Measurements from ENCODE around the gene PAQR4.

Gene PAQR4

DNA sequence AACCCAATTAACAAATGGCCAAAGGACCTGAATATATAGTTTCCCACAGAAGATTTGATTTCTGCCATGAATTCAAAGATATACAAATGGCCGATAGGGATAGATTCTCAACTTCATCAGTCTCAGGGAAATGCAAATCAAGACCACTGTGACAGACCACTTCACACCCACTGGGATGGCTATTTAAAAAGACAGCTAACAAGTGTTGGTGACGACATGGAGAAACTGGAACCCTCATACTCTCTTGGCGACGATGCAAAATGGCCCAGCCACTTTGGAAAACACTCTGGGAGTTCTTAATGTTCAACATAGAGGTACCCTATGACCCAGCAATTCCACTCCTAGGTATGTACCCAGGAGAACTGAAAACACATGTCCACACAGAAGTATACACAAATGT, 22.5 kb upstream of the PAQR4 start:
- DNase-seq (ENCODE audit: low spot score) = no peak

DNA sequence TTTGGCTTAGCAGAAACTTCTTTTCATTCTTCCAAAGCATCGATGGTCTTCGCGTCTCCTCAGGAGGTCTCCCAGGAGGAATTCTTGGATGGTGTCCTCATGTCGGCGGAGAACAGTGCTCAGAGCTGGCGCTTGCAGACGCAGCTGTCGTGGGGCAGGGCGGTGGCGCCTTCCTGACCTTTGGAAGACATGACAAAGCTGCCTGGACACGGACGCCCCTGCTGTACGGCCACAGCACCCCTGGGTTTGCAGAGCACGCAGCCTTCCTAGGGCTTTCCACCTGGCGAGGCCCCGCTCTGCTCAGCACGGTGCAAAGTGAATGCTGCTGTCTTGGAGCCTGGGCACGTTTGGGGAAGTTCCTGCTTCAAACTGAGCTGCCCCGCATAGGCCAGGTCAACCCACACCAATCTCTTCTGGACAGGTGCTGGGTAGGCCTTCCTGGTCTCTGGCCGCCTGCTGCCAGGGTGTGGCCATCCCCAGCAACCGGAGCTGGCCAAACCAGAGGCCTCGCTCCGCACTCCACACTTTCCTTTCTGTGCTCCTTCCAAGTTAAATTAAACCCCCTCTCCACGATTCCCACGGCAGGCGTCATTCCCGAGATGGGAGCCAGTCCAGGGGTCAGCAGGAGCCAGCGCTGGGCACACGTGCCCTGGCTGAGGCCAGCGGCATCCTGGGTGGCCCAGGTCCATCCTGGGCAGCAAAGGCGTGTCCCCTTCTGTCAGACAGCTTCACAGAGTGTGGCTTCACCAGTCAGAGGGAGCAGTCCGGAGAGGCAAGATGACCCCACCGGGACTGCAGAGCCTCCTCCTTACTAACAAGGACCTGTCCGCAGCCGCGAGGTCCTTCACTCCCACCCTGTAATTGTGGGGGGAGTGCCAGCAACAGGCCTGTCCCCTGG, 20.1 kb upstream of the PAQR4 start:
- no peak for DNase-seq (ENCODE audit: low spot score)

GRCh38 chr16:2949705-2950352, 19.3 kb upstream of the PAQR4 start:
- no peak for DNase-seq (ENCODE audit: low spot score)

GRCh38 chr16:2950353-2950724, 18.8 kb upstream of the PAQR4 start:
- DNase-seq (ENCODE audit: low spot score) = no peak

DNA sequence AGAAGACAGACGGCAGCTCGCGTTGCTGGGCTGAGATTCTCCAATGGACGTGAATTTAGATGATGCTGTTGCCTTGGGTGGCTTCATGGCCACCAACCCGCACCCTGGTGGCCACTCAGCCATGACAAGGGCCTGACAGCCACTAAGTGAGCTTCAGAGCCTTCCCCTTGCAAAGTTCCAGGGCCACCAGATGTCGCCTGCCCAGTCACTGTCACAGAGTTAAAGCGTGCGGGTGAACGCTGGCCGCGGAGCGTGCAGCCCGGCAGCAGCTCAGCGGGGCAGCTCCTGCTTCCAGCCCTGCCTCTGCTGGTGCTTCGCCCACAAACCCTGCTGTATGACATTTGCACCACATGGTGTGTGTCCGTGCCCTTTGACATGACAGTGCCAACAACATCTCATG, 18.4 kb upstream of the PAQR4 start:
- DNase-seq (ENCODE audit: low spot score) = no peak

- no peak for DNase-seq (ENCODE audit: low spot score)
Observed at GRCh38 chr16:2952679-2953078, 16.5 kb upstream of the PAQR4 start.

DNA sequence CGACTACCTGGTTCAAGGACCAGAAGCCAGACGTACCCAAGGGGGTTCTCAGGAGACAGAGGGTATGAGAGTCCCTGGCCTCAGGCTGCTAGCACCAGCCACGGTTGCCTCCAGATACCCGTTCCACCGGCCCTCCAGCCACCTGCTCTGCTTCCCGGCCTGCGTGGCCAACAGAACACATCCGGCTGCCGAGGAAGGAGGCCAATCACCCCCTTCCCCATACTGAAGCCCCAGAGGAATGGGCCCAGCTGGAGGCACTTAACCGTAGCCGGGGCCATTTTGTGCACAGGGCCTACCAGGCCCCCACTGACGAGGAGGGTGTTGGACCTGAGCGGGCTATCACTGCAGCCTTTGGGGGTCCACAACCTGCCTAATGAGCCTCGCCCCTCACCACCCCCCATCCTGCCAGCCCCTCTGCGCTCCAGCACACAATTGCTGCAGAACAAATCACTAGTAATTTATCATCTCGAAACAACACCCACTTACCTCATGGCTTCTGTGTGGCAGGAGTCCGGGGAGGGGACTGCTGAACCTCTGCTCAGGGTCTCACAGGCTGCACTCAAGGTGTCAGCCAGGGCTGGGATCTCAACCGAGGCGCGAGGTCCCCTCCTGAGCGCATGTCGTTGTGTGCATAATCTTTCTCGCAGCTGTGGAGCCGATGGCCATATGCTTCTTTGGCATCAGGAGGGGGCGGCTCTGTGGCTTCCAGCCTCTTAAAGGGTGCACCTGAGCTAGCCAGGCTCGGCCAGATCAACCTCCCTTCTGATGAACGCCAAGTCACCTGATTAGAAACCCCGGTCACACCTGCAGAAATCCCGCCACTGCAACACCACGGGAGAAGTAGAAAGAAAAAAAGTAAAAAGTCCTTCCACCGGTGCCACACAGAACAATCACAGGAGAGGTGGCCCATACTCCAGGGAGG, 15.2 kb upstream of the PAQR4 start:
- no peak for DNase-seq (ENCODE audit: low spot score)

GRCh38 chr16:2954656-2955381, 14.3 kb upstream of the PAQR4 start:
- DNase-seq (ENCODE audit: low spot score) = no peak

DNA sequence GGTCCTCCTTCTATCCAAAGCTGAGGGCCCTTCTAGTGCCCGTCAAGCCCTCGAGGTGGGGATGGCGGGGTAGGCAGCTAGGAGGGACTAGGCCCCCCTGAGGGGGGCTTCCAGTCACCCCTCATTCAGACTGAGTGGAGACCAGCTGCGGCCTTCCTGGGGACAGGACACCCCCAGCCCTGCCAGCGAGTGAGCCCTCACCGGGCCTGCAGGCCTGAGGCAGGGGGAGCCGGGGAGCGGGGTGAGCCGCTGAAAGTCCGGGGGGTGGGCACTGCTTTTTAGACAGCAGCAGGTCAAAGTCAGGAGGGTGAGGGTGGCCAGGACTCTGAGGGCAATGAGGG, 13.7 kb upstream of the PAQR4 start:
- DNase-seq (ENCODE audit: low spot score) = no peak

GRCh38 chr16:2955779-2956578, 13.2 kb upstream of the PAQR4 start:
- DNase-seq (ENCODE audit: low spot score) = no peak

GRCh38 chr16:2956579-2956956, 12.6 kb upstream of the PAQR4 start:
- no peak for DNase-seq (ENCODE audit: low spot score)

GRCh38 chr16:2959206-2959605, 9.9 kb upstream of the PAQR4 start:
- DNase-seq (ENCODE audit: low spot score) = no peak

DNA sequence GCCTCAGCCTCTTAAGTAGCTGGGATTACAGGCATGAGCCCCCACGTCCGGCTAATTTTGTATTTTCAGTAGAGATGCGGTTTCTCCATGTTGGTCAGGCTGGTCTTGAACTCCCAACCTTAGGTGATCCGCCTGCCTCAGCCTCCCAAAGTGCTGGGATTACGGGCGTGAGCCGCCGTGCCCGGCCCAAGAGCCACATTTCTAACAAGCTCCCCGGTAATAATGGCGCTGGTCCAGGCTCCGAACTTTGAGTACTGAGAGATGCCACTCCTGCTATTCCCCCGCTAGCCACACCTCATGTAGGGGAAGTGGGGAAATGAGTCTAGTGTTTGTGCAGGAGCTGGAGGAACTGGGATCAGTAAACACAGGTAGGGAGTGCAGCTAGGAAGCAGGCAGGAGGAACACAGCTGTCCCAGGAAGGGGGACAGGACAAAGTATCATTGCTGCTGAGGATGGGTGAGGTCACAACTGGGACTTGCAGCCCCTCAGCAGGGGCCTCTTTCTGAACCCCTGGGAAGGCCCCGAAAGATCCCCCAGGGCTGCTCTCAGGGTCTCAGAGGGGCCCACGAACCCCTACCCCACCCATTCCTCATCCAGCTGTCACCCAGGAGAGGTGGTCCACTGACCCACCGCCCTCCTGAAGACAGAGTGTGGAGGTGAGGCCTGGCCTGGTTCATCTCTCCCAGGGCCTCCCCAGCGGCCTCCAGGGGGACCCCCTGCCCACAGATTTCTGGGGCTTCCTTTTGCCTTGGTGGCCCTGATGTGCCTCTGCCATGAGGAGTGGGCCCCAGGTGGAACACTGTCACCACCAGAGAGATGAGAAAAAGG, 8.8 kb upstream of the PAQR4 start:
- DNase-seq (ENCODE audit: low spot score) = no peak

DNA sequence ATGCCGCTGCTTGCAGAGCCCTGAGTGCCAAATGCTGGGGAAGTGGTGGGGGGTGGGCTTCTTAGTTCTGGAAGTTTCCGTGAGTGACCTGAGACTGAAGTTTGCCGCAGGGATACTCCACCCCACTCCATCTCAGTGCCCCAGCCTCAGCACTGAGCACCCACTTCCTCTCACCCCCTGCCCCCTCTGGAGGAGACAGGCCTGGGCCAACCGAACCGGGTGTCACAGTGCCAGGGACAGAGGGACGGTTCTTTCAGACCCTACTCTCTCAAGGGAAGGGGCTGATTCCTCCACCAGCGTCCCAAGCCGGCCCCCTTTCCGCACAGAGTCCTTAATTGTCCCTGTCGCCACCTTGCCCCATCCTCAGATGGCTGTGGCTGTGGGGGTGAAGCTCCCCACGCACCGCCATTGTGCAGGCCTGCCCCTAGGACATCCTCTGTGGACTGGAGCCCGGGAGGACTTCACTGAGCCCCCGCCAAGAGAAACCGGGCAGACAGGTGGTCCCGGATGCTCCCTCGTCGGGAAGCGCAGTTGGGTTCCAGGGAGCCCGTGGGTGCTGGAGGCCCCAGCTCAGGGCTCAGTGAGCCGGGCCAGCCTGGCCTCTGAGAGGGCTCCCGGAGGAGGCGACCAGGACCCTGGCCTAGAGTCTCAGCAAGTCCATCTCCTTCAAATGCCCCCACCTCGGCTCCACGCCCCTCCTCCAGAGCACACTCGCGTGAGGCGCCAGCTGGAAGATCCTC, 6.6 kb upstream of the PAQR4 start:
- no peak for DNase-seq (ENCODE audit: low spot score)

DNA sequence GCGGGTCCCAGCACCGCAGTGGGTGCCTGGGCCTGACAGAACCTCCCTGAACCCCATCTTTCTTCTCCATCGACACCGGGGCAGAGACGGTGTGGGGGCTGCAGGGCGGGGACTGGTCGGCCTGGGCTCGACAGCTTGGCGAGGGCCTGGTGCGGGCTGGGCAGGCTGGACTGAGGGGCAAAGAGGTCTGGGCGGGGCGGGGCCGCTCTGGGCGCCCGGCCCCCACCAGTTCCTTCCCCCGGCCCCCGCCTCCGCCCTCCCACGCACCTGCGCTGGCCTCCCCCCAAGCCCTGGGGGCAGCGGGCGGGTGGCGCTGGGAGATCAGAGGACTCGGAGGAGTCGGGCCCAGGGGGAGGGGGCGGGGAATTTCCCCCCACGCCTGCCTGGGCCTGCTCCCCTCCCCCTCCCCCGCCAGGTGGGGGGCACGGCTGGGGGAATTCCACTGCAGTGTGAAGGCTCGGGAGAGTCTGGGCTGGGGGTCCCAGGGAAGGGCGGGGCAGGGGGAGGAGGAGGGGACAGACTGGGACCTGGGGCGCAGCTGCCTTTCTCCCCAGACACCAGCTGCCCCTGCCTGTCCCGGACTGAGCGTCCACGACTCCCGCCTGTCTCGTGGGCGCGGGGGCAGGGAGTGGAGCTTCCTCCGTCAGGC, 6.0 kb upstream of the PAQR4 start:
- DNase-seq (ENCODE audit: low spot score) = no peak

- DNase-seq (ENCODE audit: low spot score) = peak; percentile 87
Observed at GRCh38 chr16:2963723-2964474, 5.2 kb upstream of the PAQR4 start, which contains the start of gene KREMEN2. Gene KREMEN2, plus strand, starts transcription at chr16:2964275. Its CDS starts 246 bp downstream, at chr16:2964521.

GRCh38 chr16:2964475-2965336, 4.4 kb upstream of the PAQR4 start:
- DNase-seq (ENCODE audit: low spot score) = peak; percentile 94

Data from HuH-7 (cell line).